Measurements from ENCODE around the gene MFAP3L.

GRCh38 chr4:170004651-170005295, 21.4 kb downstream of the MFAP3L start:
- TF ChIP-seq CTCF (IDR thresholded peaks at IDR 0.05; ENCODE audit: low read depth, low read length), result no peak
- no peak for TF ChIP-seq EZH2phosphoT487 (IDR thresholded peaks at IDR 0.05; ENCODE audit: low read depth)
